Motor neuron (in vitro differentiated cells): ENCODE data around the gene CNTF. TPM values are rescaled to one million over a fixed set of nuclear protein-coding genes. Genes with fewer than 3 reads are reported as not detected.

Experiments used
- ATAC-seq, 8 experiments: fragments of 200-7000 bp; cut with Tn5 transposase; replicated peaks in 6 of 8; 2 replicates each; pipeline ENCODE4 v1.8.0; 2021; ENCODE audit warnings: mild to moderate bottlenecking in 8 of 8, moderate library complexity in 8 of 8
- H3K27ac ChIP-seq, 2 donors: fragments of 250-450 bp; sonication (Bioruptor Pico); 2 replicates each; pipeline ENCODE4 v1.9.0; 2021; ENCODE audit warnings: antibody characterized with exemption in 2 of 2, mild to moderate bottlenecking in 2 of 2, moderate library complexity in 1 of 2
- H3K4me1 ChIP-seq, 2 donors: fragments of 250-450 bp; sonication (Bioruptor Pico); replicated peaks in 1 of 2; 2 replicates each; pipeline ENCODE4 v1.6.1; 2021; ENCODE audit warnings: antibody characterized with exemption in 2 of 2, mild to moderate bottlenecking in 2 of 2, moderate library complexity in 1 of 2
- H3K4me3 ChIP-seq, 5 donors: fragments of 250-450 bp; sonication (Bioruptor Pico); 2 replicates each; pipeline ENCODE4 v1.9.0; 2021; ENCODE audit warnings: antibody characterized with exemption in 5 of 5, mild to moderate bottlenecking in 5 of 5, moderate library complexity in 4 of 5
- WGBS, 10 experiments: fragments of 450-650 bp; shearing (Covaris generic); methylation state at CpG; one replicate each; pipeline ENCODE4 v1.0.0; 2022; 5-methylcytosine and 5-hydroxymethylcytosine counted together
- in situ Hi-C, 9 experiments: fragments of 400-800 bp; cut with MboI; loops; one replicate each; pipeline ENCODE4 v1.15.0; 2021; ENCODE audit warnings: low sequenced_read_pairs in 9 of 9, low pct_unique_long_range_greater_than_20kb in 2 of 9; ENCODE audit not compliant: unreplicated experiment in 9 of 9
- total RNA-seq, 8 experiments: library from RNA; unstranded; fragments of 300-600 nt; gene quantifications; 2 replicates each; pipeline versions ENCODE4 v1.2.3 to v1.2.4, GENCODE V29; 2022

CNTF gene
- total RNA-seq, 8 experiments from 2014 or later = 0.60 to 4.8 (median 1.3) TPM

- ATAC-seq = no peak
- in situ Hi-C loops = no loop called here
- 56 to 100% (median 92%) methylated on average over 1 of the region's 1 CpG; no CpG with 5 or more reads in 2 of the 10 experiments for WGBS, 10 experiments
- H3K4me1 ChIP-seq = peaks cover 8 to 13% of the 10 kb centered on the region in 2 donors
- H3K4me3 ChIP-seq = no peak overlapping the region
- no peak overlapping the region for H3K27ac ChIP-seq
Observed at GRCh38 chr11:58582437-58582836, 40.0 kb upstream of the CNTF start.

GRCh38 chr11:58586998-58587397 is 35.5 kb upstream of the CNTF start:
- in situ Hi-C loops = no loop called here
- no peak for ATAC-seq
- WGBS, 10 experiments = 90 to 100% (median 100%) methylated on average over 1 to 2 of the region's 2 CpGs

GRCh38 chr11:58591659-58592058 is 30.8 kb upstream of the CNTF start:
- Histone ChIP-seq H3K4me1 (no peaks in the 10 kb centered on the region), H3K4me3 (no peak overlapping the region), H3K27ac (no peak overlapping the region)
- 100% methylated on average over 1 to 3 of the region's 3 CpGs; no CpG with 5 or more reads in 5 of the 10 experiments for WGBS, 10 experiments
- in situ Hi-C loops = no loop called here
- ATAC-seq = no peak

More at GRCh38 chr11:58586998-58587397, 35.5 kb upstream of the CNTF start:
- H3K27ac ChIP-seq = no peak overlapping the region
- no peak overlapping the region for H3K4me3 ChIP-seq
- H3K4me1 ChIP-seq = peaks cover under 1 to 6% of the 10 kb centered on the region in 2 donors

GRCh38 chr11:58592760-58593472 is 29.5 kb upstream of the CNTF start:
- ATAC-seq = no peak
- Histone ChIP-seq H3K4me1 (no peaks in the 10 kb centered on the region), H3K27ac (no peak overlapping the region), H3K4me3 (no peak overlapping the region)
- WGBS, 10 experiments = 43 to 100% (median 93%) methylated on average over 1 to 5 of the region's 5 CpGs; no CpG with 5 or more reads in 2 of the 10 experiments
- in situ Hi-C loops = no loop called here

- in situ Hi-C loops = no loop called here
- 73 to 95% (median 93%) methylated on average over 2 to 4 of the region's 4 CpGs; no CpG with 5 or more reads in 1 of the 10 experiments for WGBS, 10 experiments
- H3K4me1 ChIP-seq = no peaks in the 10 kb centered on the region
- H3K27ac ChIP-seq = no peak overlapping the region
- H3K4me3 ChIP-seq = no peak overlapping the region
- no peak for ATAC-seq
Observed at GRCh38 chr11:58594826-58595225, 27.6 kb upstream of the CNTF start.

GRCh38 chr11:58596621-58597020 is 25.8 kb upstream of the CNTF start:
- ATAC-seq = no peak
- Histone ChIP-seq H3K4me3 (no peak overlapping the region), H3K27ac (no peak overlapping the region), H3K4me1 (no peaks in the 10 kb centered on the region)
- in situ Hi-C loops = no loop called here
- WGBS, 10 experiments = 49 to 100% (median 93%) methylated on average over 1 to 3 of the region's 3 CpGs; no CpG with 5 or more reads in 1 of the 10 experiments

GRCh38 chr11:58597486-58598144 is 24.9 kb upstream of the CNTF start:
- in situ Hi-C loops = no loop called here
- no peak for ATAC-seq
- Histone ChIP-seq H3K4me1 (no peaks in the 10 kb centered on the region), H3K27ac (no peak overlapping the region), H3K4me3 (no peak overlapping the region)
- WGBS, 10 experiments = 67 to 100% (median 92%) methylated on average over 1 to 3 of the region's 3 CpGs; no CpG with 5 or more reads in 1 of the 10 experiments

GRCh38 chr11:58600510-58600909 is 22.0 kb upstream of the CNTF start:
- Histone ChIP-seq H3K4me3 (no peak overlapping the region), H3K4me1 (no peaks in the 10 kb centered on the region), H3K27ac (no peak overlapping the region)
- in situ Hi-C loops = no loop called here
- 68 to 100% (median 97%) methylated on average over 1 to 2 of the region's 2 CpGs; no CpG with 5 or more reads in 1 of the 10 experiments for WGBS, 10 experiments
- ATAC-seq = no peak

GRCh38 chr11:58606930-58607714 is 15.3 kb upstream of the CNTF start:
- Histone ChIP-seq H3K27ac (no peak overlapping the region), H3K4me1 (no peaks in the 10 kb centered on the region), H3K4me3 (no peak overlapping the region)
- WGBS, 10 experiments = 92 to 99% (median 96%) methylated on average over 2 to 4 of the region's 4 CpGs
- ATAC-seq = no peak
- in situ Hi-C loops = no loop called here

- ATAC-seq = no peak
- H3K27ac ChIP-seq = no peak overlapping the region
- no peak overlapping the region for H3K4me3 ChIP-seq
- no peaks in the 10 kb centered on the region for H3K4me1 ChIP-seq
- in situ Hi-C loops = no loop called here
- 90 to 100% (median 100%) methylated on average over 1 to 5 of the region's 5 CpGs; no CpG with 5 or more reads in 1 of the 10 experiments for WGBS, 10 experiments
Observed at GRCh38 chr11:58608331-58608730, 14.1 kb upstream of the CNTF start.

GRCh38 chr11:58609723-58610122 is 12.7 kb upstream of the CNTF start:
- ATAC-seq = no peak
- in situ Hi-C loops = no loop called here
- Histone ChIP-seq H3K27ac (no peak overlapping the region), H3K4me3 (no peak overlapping the region), H3K4me1 (no peaks in the 10 kb centered on the region)
- WGBS, 10 experiments = 83 to 100% (median 92%) methylated on average over 1 to 8 of the region's 8 CpGs

- no peaks in the 10 kb centered on the region for H3K4me1 ChIP-seq
- 86 to 100% (median 100%) methylated on average over 1 to 2 of the region's 2 CpGs; no CpG with 5 or more reads in 3 of the 10 experiments for WGBS, 10 experiments
Observed at GRCh38 chr11:58613228-58613627, 9.2 kb upstream of the CNTF start.

GRCh38 chr11:58615559-58615958 is 6.9 kb upstream of the CNTF start:
- in situ Hi-C loops = no loop called here
- Histone ChIP-seq H3K27ac (no peak overlapping the region), H3K4me1 (no peaks in the 10 kb centered on the region), H3K4me3 (no peak overlapping the region)
- ATAC-seq = no peak
- 83 to 100% (median 100%) methylated on average over 1 of the region's 1 CpG; no CpG with 5 or more reads in 5 of the 10 experiments for WGBS, 10 experiments

More at GRCh38 chr11:58613228-58613627, 9.2 kb upstream of the CNTF start:
- no peak for ATAC-seq
- no peak overlapping the region for H3K4me3 ChIP-seq
- in situ Hi-C loops = no loop called here
- H3K27ac ChIP-seq = no peak overlapping the region
